Measurements from ENCODE around the gene KIAA0753. TPM values are rescaled to one million over a fixed set of nuclear protein-coding genes. Genes with fewer than 3 reads are reported as not detected.

KIAA0753 gene
- total RNA-seq, 1 donor from 2014 or later = 8.6 TPM

DNA sequence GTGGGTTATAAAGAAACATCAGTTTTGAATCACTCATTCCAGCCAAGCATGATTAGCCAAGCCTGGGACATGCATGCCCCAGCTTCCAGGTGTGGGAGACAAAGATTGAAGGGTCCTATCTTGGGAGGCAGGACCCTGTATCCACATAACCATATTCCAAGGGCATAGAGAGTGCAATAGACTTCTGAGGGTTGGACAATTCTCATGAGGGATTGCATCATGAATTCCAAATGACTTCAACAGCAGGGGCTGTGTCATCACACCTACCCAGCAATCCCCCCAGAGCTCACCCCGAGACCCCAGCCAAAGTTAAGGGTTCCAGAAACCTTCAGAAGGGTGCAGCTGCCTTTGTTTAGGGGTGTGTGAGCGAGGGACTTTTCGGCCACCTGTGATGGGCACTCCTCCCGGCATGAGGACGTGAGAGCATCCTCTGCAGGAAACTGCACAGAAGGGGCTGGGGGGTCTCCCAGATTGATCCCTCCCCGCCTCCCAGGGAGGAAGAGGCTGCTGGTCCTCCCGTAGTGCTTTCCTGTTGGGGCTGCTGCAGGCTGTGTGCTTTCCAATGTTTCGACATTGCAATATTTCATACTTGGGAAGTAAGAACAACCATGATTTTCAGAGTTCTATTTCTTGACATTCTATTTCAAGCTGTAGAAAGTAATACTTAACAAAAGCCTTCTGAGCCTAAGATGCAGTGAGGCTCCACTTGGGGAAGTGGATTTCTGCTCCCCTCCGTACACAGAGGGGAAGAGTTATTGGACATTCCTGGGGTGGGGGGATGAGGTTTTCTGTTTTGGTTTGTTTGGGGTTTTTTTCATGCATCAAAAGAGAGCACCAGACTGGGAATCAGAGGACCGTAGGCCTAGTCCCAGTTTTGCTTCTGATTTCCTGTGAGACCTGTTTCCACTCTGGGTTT, 70.9 kb downstream of the KIAA0753 start:
- ATAC-seq = no peak

DNA sequence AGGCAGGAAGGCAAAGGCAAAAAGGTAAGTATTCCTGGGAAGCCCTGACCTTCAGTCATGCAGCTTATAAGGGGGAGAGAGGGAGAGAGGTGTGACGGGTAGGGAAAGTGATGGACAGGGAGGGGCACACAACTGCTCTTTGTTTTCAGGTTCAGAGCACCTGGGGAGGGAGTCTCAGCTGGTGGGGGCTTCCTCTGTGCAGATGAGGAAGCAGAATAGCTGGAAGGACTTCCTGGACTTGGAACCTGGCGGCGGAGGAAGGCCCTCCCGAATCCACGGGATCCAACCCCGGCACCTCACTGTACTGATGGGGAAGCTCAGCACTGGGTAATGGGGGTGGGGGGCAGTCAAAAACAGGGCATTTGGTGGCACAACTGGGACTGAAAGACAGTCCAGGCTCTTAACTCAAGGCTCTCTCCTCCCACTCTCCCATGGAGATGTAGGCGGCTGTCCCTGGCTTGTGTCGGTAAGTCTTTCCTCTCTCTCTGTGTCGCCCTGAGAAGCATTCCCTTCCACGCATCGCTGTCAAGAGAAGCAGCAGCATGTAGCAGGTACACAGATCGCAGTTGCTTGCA, 72.2 kb downstream of the KIAA0753 start:
- peak; percentile 7 for ATAC-seq

GRCh38 chr17:6567528-6568183, 72.9 kb downstream of the KIAA0753 start:
- peak; percentile 93 for ATAC-seq

DNA sequence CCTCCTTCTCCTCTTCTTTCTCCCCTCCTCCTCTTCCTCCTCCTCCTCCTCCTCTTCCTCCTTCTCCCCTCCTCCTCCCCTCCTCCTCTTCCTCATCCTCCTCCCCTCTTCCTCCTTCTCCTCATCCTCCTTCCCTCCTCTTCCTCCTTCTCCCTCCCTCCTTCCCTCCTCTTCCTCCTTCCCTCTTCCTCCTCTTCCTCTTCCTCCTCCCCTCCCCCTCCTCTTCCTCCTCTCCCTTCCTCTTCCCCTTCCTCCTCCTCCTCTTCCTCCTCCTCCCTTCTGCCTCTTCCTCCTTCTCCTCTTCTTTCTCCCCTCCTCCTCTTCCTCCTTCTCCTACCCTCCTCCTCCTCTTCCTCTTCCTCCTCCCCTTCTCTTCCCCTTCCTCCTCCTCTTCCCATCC, 79.1 kb downstream of the KIAA0753 start:
- no peak for ATAC-seq

- ATAC-seq = no peak
These were observed 80.0 kb downstream of the KIAA0753 start for GRCh38 chr17:6560496-6560895.

- ATAC-seq = no peak
These were observed 80.7 kb downstream of the KIAA0753 start for GRCh38 chr17:6559753-6560215.

- no peak for ATAC-seq
These were observed 81.4 kb downstream of the KIAA0753 start for GRCh38 chr17:6558932-6559752.

- no peak for ATAC-seq
These were observed 82.2 kb downstream of the KIAA0753 start for GRCh38 chr17:6558276-6558675.

DNA sequence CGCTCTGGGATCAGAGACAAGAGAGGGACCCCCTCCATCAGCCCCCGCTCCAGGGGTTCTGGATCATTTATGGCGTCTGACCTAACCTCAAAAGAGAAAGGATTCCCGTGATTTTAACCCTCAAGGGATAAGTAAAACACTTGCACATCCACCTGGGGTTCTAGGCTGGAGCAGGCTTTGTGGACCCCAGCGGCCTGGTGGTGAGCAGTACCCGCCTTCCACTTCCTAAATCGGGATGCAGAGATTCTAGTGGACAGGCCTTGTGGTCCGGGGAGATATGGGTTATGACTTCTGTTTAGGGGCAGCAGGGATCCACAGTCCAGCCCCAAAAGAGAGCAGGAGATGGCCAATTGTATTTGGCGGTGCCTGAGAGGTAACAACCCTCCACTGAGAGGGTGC, 83.5 kb downstream of the KIAA0753 start:
- no peak for ATAC-seq

DNA sequence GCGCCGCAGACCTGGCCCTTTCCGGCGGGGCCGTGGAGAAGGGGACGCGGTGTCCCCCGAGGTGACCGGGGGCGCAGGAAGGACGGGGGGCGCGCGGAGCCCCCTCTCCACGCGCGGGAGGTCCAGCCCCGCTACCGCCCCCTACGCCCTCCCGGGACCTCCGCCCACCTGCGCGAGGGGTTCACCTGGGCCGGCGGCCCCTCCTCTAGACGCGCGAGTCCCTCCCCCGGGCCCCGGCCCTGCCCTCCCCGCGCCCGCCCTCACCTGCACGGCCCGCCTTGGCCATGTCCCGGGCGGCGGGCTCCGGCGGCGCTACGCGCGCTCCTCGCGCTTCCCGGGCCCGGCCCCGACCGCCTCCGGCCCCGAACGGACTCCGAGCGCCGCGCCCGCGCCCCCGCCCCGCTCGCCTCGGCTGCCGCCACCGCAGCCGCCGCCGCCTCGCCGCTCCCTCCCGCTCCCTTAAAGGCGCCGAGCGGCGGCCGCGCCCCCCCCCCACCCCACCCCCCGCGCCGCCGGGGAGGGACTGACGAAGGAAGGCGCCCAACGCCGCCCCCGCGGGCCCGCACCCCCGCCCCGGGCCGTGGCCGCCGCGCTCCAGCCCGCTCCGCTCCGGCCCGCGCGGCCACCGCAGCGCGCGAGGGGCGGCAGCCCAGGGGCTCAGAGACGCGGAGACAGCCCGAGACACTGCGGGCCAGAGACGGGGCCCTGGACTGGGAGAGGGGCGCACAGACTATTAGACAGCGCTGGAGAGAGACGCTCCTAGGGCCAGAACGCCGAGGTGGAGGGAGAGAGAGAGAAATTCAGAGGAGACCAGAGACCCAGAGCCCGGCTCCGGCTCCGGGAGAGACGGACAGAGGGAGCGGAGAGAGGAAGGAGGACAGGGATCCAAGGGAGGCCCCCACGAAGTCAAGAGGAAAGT, 84.1 kb downstream of the KIAA0753 start, which contains the start of gene PITPNM3:
Gene PITPNM3, minus strand, starts transcription at position 435 of the 919 bp plus-strand sequence. Its CDS starts 149 bp downstream, at position 286.
- peak; percentile 13 for ATAC-seq

GRCh38 chr17:6555331-6556120, 85.0 kb downstream of the KIAA0753 start:
- ATAC-seq = peak; percentile 24

- peak; percentile 18 for ATAC-seq
These were observed 85.6 kb downstream of the KIAA0753 start for GRCh38 chr17:6554871-6555330.

DNA sequence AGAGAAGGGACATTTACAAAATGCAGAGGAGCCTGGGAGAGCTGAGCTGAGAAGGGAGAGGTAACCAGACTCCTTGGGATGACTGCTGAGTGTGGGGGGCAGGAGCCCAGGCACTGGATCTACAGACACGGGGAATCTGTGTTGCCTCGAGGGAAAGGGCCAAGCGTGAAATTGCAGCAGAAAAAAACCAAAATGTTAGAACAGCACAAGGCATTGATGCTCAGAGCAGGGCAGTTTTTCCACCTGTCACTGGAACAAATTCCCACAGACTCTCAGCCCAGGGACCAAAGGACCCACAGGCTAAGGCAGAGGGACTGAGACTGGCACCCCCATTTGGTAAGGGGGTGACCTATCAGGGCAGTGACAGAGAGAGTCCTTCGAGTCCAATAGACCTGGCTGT, 86.2 kb downstream of the KIAA0753 start:
- no peak for ATAC-seq

GRCh38 chr17:6551869-6552531, 88.5 kb downstream of the KIAA0753 start:
- ATAC-seq = peak; percentile 79

DNA sequence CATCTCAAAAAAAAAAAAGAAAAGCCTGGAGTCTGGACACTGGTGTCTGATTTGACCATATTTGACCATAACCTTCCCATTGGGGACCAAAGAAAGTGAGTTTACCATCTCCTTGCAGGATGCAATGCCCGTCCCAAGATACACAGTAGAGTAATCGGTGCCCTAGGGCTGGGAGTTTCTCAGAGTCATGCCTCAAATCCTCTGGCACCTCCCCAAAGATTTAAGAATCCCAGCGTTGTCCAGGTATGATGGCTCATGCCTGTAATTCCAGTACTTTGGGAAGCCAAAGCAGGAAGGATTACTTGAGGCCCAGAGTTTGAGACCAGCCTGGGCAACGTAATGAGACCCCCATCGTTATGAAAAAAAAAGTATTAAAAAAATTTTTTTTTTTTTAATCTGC, 89.2 kb downstream of the KIAA0753 start:
- ATAC-seq = peak; percentile 32

- ATAC-seq = no peak
These were observed 91.0 kb downstream of the KIAA0753 start for GRCh38 chr17:6549384-6550036.

DNA sequence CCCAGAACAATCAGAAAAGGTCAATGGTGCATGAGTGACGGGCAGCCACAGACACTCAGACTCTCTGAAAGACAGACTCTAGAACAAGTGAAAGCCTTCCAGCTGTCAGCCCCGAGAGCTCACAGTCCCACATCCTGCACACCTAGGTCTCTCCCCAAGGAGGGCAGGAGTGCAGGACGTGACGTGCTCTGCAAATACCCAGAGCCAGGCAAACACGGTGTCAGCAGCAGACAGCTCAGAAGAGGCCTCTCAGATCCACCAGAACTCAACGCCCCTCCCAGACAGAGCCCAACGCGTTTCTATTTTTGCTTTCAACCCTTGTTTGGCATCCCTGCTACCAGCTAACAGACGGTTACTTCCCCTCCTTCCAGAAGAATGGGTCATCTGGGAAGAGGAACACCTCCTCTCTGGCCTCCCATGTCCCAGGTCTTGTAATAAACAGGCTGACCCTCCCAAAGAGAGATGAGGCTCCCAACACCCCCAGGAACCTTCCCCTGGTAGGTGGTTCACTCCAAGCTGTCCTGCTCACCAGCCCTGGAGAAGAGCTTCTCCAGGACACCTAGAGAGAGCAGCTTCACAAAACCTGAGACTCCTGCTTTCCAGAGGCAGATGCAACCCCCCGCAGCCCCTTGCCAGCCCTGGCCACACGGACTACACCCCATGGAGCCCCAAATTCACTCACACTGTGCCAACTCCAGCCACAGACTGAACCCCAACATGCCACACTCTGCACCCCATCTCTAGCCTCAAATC, 91.8 kb downstream of the KIAA0753 start:
- no peak for ATAC-seq

GRCh38 chr17:6548034-6548433, 92.5 kb downstream of the KIAA0753 start:
- no peak for ATAC-seq

Measured in esophagus mucosa (tissue), 1 donor.